ENCODE results near the gene RAB2B. TPM values are rescaled to one million over a fixed set of nuclear protein-coding genes. Genes with fewer than 3 reads are reported as not detected.
A peak's percentile ranks its signal among the peaks of the same experiment; 100 is the strongest.

The RAB2B gene
- total RNA-seq, 4 donors from 2014 or later, result 21.3 to 30.0 (median 25.6) TPM

- no peak for TF ChIP-seq CTCF (IDR thresholded peaks at IDR 0.05)
- DNase-seq (ENCODE audit: low spot score), result no peak
- no peak for ATAC-seq (ENCODE audit: low FRiP score)
Observed at GRCh38 chr14:21520767-21521166, 44.0 kb upstream of the RAB2B start.

- TF ChIP-seq CTCF (IDR thresholded peaks at IDR 0.05), result no peak
- DNase-seq (ENCODE audit: low spot score) (no peak), ATAC-seq (ENCODE audit: low FRiP score) (no peak)
Observed at GRCh38 chr14:21518725-21519124, 42.0 kb upstream of the RAB2B start.

GRCh38 chr14:21514341-21514740, 37.6 kb upstream of the RAB2B start:
- no peak for DNase-seq (ENCODE audit: low spot score)
- TF ChIP-seq CTCF (IDR thresholded peaks at IDR 0.05), result no peak
- ATAC-seq (ENCODE audit: low FRiP score), result no peak

GRCh38 chr14:21510735-21511657, 34.2 kb upstream of the RAB2B start, which contains the start of gene METTL3:
Gene METTL3 (minus strand): TSS chr14:21511340. CDS start chr14:21511223, 117 bp downstream.
- no peak for TF ChIP-seq CTCF (IDR thresholded peaks at IDR 0.05)
- DNase-seq (ENCODE audit: low spot score), result peak; percentile 87
- peak; percentile 100 for ATAC-seq (ENCODE audit: low FRiP score)

GRCh38 chr14:21509432-21510143, 32.8 kb upstream of the RAB2B start:
- no peak for TF ChIP-seq CTCF (IDR thresholded peaks at IDR 0.05)
- DNase-seq (ENCODE audit: low spot score) (no peak), ATAC-seq (ENCODE audit: low FRiP score) (no peak)

GRCh38 chr14:21506557-21506956, 29.8 kb upstream of the RAB2B start:
- TF ChIP-seq CTCF (IDR thresholded peaks at IDR 0.05), result no peak
- DNase-seq (ENCODE audit: low spot score) (no peak), ATAC-seq (ENCODE audit: low FRiP score) (no peak)

Measured in omental fat pad (tissue), 4 donors.